ENCODE data around the gene METRNL.

DNA sequence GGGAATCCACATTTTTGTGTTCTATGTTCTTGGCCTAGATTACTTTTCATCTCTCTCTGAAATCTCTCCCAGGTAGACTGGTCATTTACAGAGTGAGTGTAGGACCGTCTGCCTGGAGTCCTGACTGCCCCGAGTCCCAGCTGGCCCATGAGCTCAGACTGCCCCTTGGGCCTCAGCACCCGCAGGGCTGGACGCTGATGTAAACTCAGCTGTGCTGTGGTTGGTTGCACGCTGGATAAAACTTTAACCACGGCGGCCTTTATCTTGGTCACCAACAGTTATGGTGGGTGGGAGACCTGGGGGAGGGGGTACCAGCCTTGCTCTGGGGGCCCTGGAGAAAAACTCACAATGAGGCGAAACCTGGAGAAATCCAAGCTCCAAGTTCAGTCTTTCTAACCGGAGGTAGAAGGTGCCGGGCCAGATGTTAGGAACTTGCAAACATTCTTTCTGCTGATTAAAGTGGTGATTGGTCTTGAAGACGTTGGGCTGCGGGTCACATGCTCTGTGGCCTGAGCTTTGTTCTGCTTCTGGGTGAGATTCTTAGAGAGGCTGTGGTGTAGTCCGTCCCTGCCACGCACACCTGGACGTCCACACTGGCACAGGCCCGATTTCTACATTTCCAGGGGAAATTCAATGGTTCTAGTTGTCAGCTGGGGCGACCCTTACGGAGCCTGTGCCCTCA, 6.9 kb downstream of the METRNL start:
- TF ChIP-seq, protein P1, sequence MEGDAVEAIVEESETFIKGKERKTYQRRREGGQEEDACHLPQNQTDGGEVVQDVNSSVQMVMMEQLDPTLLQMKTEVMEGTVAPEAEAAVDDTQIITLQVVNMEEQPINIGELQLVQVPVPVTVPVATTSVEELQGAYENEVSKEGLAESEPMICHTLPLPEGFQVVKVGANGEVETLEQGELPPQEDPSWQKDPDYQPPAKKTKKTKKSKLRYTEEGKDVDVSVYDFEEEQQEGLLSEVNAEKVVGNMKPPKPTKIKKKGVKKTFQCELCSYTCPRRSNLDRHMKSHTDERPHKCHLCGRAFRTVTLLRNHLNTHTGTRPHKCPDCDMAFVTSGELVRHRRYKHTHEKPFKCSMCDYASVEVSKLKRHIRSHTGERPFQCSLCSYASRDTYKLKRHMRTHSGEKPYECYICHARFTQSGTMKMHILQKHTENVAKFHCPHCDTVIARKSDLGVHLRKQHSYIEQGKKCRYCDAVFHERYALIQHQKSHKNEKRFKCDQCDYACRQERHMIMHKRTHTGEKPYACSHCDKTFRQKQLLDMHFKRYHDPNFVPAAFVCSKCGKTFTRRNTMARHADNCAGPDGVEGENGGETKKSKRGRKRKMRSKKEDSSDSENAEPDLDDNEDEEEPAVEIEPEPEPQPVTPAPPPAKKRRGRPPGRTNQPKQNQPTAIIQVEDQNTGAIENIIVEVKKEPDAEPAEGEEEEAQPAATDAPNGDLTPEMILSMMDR (IDR thresholded peaks at IDR 0.05; ENCODE audit: poor library complexity, severe bottlenecking): no peak
- TF ChIP-seq, protein P2, sequence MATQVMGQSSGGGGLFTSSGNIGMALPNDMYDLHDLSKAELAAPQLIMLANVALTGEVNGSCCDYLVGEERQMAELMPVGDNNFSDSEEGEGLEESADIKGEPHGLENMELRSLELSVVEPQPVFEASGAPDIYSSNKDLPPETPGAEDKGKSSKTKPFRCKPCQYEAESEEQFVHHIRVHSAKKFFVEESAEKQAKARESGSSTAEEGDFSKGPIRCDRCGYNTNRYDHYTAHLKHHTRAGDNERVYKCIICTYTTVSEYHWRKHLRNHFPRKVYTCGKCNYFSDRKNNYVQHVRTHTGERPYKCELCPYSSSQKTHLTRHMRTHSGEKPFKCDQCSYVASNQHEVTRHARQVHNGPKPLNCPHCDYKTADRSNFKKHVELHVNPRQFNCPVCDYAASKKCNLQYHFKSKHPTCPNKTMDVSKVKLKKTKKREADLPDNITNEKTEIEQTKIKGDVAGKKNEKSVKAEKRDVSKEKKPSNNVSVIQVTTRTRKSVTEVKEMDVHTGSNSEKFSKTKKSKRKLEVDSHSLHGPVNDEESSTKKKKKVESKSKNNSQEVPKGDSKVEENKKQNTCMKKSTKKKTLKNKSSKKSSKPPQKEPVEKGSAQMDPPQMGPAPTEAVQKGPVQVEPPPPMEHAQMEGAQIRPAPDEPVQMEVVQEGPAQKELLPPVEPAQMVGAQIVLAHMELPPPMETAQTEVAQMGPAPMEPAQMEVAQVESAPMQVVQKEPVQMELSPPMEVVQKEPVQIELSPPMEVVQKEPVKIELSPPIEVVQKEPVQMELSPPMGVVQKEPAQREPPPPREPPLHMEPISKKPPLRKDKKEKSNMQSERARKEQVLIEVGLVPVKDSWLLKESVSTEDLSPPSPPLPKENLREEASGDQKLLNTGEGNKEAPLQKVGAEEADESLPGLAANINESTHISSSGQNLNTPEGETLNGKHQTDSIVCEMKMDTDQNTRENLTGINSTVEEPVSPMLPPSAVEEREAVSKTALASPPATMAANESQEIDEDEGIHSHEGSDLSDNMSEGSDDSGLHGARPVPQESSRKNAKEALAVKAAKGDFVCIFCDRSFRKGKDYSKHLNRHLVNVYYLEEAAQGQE (IDR thresholded peaks at IDR 0.05; ENCODE audit: borderline replicate concordance): no peak
- TF ChIP-seq RAD21 (conservative IDR thresholded peaks at IDR 0.05) (no peak), POLR2AphosphoS5 (IDR thresholded peaks at IDR 0.05) (no peak), TAF1 (IDR thresholded peaks at IDR 0.05; ENCODE audit: low read depth) (no peak), EZH2 (IDR thresholded peaks at IDR 0.05; ENCODE audit: borderline replicate concordance, insufficient read depth, low read length, poor library complexity, severe bottlenecking) (no peak)
